ENCODE data around the gene TAF11L10. TPM values are rescaled to one million over a fixed set of nuclear protein-coding genes. Genes with fewer than 3 reads are reported as not detected.
A peak's percentile ranks its signal among the peaks of the same experiment; 100 is the strongest.
"Not testable (repeated sequence)": the region's sequence is repeated elsewhere in the genome, so short reads cannot be mapped to it uniquely, and the experiment has no call there.

Gene TAF11L10
- not detected for polyA plus RNA-seq

- not testable (repeated sequence) for H3K4me1 Mint-ChIP-seq; H3K4me3 Mint-ChIP-seq; H3K27me3 Mint-ChIP-seq (ENCODE audit: low read depth in 3 of 3); H3K36me3 Mint-ChIP-seq; H3K27ac Mint-ChIP-seq; DNase-seq
- H3K9me3 Mint-ChIP-seq: peaks cover 0 to 17% (median 8%) of the 10 kb centered on the region in 6 donors
Measured at GRCh38 chr5:17597728-17598127, at the start of gene TAF11L10. Gene TAF11L10 (minus strand): TSS chr5:17597828.

- H3K27ac Mint-ChIP-seq: no peak within 1 kb of the TSS
- H3K9me3 Mint-ChIP-seq: peaks cover 3 to 27% (median 13%) of the 10 kb centered on the region in 6 donors
- H3K4me3 Mint-ChIP-seq: no peak within 1 kb of the TSS
- H3K36me3 Mint-ChIP-seq: no peaks in the 10 kb centered on the region
- no peaks in the 10 kb centered on the region for H3K4me1 Mint-ChIP-seq
- DNase-seq: no peak
- peaks cover 0 to 9% (median 0%) of the 10 kb centered on the region in 3 donors for H3K27me3 Mint-ChIP-seq (ENCODE audit: low read depth in 3 of 3)
Measured at GRCh38 chr5:17634160-17634559, 36.5 kb upstream of the TAF11L10 start, which contains the start of gene TAF11L14. Gene TAF11L14 (plus strand): TSS chr5:17634460.

GRCh38 chr5:17631788-17632187, 34.2 kb upstream of the TAF11L10 start, which contains the start of gene TAF11L13:
Gene TAF11L13 (plus strand): TSS chr5:17632088.
- Mint-ChIP-seq H3K9me3 (peaks cover 3 to 31% (median 13%) of the 10 kb centered on the region in 6 donors), H3K27ac (peak within 1 kb of the TSS in 1 of 6 donors; percentile 34)
- not testable (repeated sequence) for H3K27me3 Mint-ChIP-seq (ENCODE audit: low read depth in 3 of 3); H3K36me3 Mint-ChIP-seq; DNase-seq; H3K4me3 Mint-ChIP-seq; H3K4me1 Mint-ChIP-seq

- H3K36me3 Mint-ChIP-seq: no peaks in the 10 kb centered on the region
- no peak for DNase-seq
- H3K27me3 Mint-ChIP-seq (ENCODE audit: low read depth in 3 of 3): no peaks in the 10 kb centered on the region
- H3K27ac Mint-ChIP-seq: no peak overlapping the region
- no peaks in the 10 kb centered on the region for H3K4me1 Mint-ChIP-seq
- no peak overlapping the region for H3K4me3 Mint-ChIP-seq
- H3K9me3 Mint-ChIP-seq: peaks cover 2 to 24% (median 9%) of the 10 kb centered on the region in 6 donors
Measured at GRCh38 chr5:17625686-17626085, 28.1 kb upstream of the TAF11L10 start.

GRCh38 chr5:17620627-17621026, 23.0 kb upstream of the TAF11L10 start:
- Mint-ChIP-seq H3K27ac (no peak overlapping the region), H3K4me1 (no peaks in the 10 kb centered on the region), H3K4me3 (no peak overlapping the region), H3K36me3 (no peaks in the 10 kb centered on the region), H3K9me3 (peaks cover 5 to 25% (median 12%) of the 10 kb centered on the region in 6 donors), H3K27me3 (ENCODE audit: low read depth in 3 of 3) (no peaks in the 10 kb centered on the region)
- no peak for DNase-seq

GRCh38 chr5:17619354-17619753, 21.7 kb upstream of the TAF11L10 start:
- peaks cover 5 to 27% (median 11%) of the 10 kb centered on the region in 6 donors for H3K9me3 Mint-ChIP-seq
- no peak overlapping the region for H3K4me3 Mint-ChIP-seq
- no peaks in the 10 kb centered on the region for H3K4me1 Mint-ChIP-seq
- no peak for DNase-seq
- no peak overlapping the region for H3K27ac Mint-ChIP-seq
- H3K27me3 Mint-ChIP-seq (ENCODE audit: low read depth in 3 of 3): no peaks in the 10 kb centered on the region
- H3K36me3 Mint-ChIP-seq: no peaks in the 10 kb centered on the region

GRCh38 chr5:17614872-17615605, 17.4 kb upstream of the TAF11L10 start:
- Mint-ChIP-seq H3K36me3 (no peaks in the 10 kb centered on the region), H3K27me3 (ENCODE audit: low read depth in 3 of 3) (peaks cover 0 to 2% (median 0%) of the 10 kb centered on the region in 3 donors), H3K4me1 (no peaks in the 10 kb centered on the region), H3K4me3 (no peak overlapping the region), H3K9me3 (peaks cover 0 to 35% (median 17%) of the 10 kb centered on the region in 6 donors), H3K27ac (no peak overlapping the region)
- DNase-seq: no peak

GRCh38 chr5:17610092-17610491, 12.5 kb upstream of the TAF11L10 start, which contains the start of gene TAF11L12:
Gene TAF11L12 (plus strand): TSS chr5:17610392.
- H3K4me1 Mint-ChIP-seq; H3K4me3 Mint-ChIP-seq; H3K36me3 Mint-ChIP-seq; H3K27me3 Mint-ChIP-seq (ENCODE audit: low read depth in 3 of 3); DNase-seq: not testable (repeated sequence)
- peaks cover 0 to 52% (median 19%) of the 10 kb centered on the region in 6 donors for H3K9me3 Mint-ChIP-seq
- H3K27ac Mint-ChIP-seq: peak within 1 kb of the TSS in 1 of 6 donors; percentile 40

- Mint-ChIP-seq H3K9me3 (peaks cover 0 to 53% (median 26%) of the 10 kb centered on the region in 6 donors), H3K27ac (peak overlapping the region in 1 of 6 donors; percentile 34)
- H3K27me3 Mint-ChIP-seq (ENCODE audit: low read depth in 3 of 3); H3K4me3 Mint-ChIP-seq; H3K36me3 Mint-ChIP-seq; H3K4me1 Mint-ChIP-seq; DNase-seq: not testable (repeated sequence)
Measured at GRCh38 chr5:17607461-17607860, 9.8 kb upstream of the TAF11L10 start.

GRCh38 chr5:17604951-17605350, 7.3 kb upstream of the TAF11L10 start:
- Mint-ChIP-seq H3K4me3 (no peak overlapping the region), H3K27me3 (ENCODE audit: low read depth in 3 of 3) (peaks cover 0 to 1% (median 0%) of the 10 kb centered on the region in 3 donors), H3K9me3 (peaks cover 0 to 41% (median 24%) of the 10 kb centered on the region in 6 donors), H3K4me1 (no peaks in the 10 kb centered on the region), H3K36me3 (peaks cover 0 to 4% (median 0%) of the 10 kb centered on the region in 3 donors), H3K27ac (no peak overlapping the region)
- no peak for DNase-seq

GRCh38 chr5:17603880-17604279, 6.3 kb upstream of the TAF11L10 start, which contains the start of gene TAF11L11:
Gene TAF11L11 (plus strand): TSS chr5:17604183.
- H3K4me3 Mint-ChIP-seq; H3K27me3 Mint-ChIP-seq (ENCODE audit: low read depth in 3 of 3); H3K27ac Mint-ChIP-seq; H3K36me3 Mint-ChIP-seq; H3K4me1 Mint-ChIP-seq; DNase-seq: not testable (repeated sequence)
- H3K9me3 Mint-ChIP-seq: peaks cover 0 to 41% (median 27%) of the 10 kb centered on the region in 6 donors

GRCh38 chr5:17594255-17594654, 3.4 kb downstream of the TAF11L10 start, which contains the start of gene TAF11L9:
Gene TAF11L9 (minus strand): TSS chr5:17594394.
- DNase-seq; H3K27me3 Mint-ChIP-seq (ENCODE audit: low read depth in 3 of 3); H3K36me3 Mint-ChIP-seq; H3K27ac Mint-ChIP-seq; H3K4me1 Mint-ChIP-seq; H3K9me3 Mint-ChIP-seq; H3K4me3 Mint-ChIP-seq: not testable (repeated sequence)

GRCh38 chr5:17590860-17591259, 6.8 kb downstream of the TAF11L10 start, which contains the start of gene TAF11L8:
Gene TAF11L8 (minus strand): TSS chr5:17590960.
- not testable (repeated sequence) for DNase-seq; H3K27me3 Mint-ChIP-seq (ENCODE audit: low read depth in 3 of 3); H3K9me3 Mint-ChIP-seq; H3K27ac Mint-ChIP-seq; H3K4me1 Mint-ChIP-seq; H3K4me3 Mint-ChIP-seq; H3K36me3 Mint-ChIP-seq

- H3K9me3 Mint-ChIP-seq: not testable (repeated sequence)
Measured at GRCh38 chr5:17585658-17586057, 12.0 kb downstream of the TAF11L10 start, which contains the start of gene TAF11L7. Gene TAF11L7 (minus strand): TSS chr5:17585758.

More at GRCh38 chr5:17585658-17586057, 12.0 kb downstream of the TAF11L10 start, which contains the start of gene TAF11L7:
- not testable (repeated sequence) for H3K27me3 Mint-ChIP-seq (ENCODE audit: low read depth in 3 of 3); DNase-seq; H3K4me1 Mint-ChIP-seq; H3K27ac Mint-ChIP-seq; H3K36me3 Mint-ChIP-seq; H3K4me3 Mint-ChIP-seq

All from immature natural killer cell (primary cell).